DMS153 treated with DMSO at 0.1 percent for 48 hours (cell line): Measurements from ENCODE around the gene TTC22.

Experiments
- DNase-seq: peaks from one replicate; lab custom pipeline; 2025; ENCODE audit not compliant: unreplicated experiment; lab: John Stamatoyannopoulos, UW

TTC22 gene

GRCh38 chr1:54834007-54834541 is 33.0 kb upstream of the TTC22 start:
- no peak for DNase-seq

GRCh38 chr1:54833121-54833520 is 32.0 kb upstream of the TTC22 start:
- DNase-seq = no peak

GRCh38 chr1:54826226-54826816 is 25.2 kb upstream of the TTC22 start:
- no peak for DNase-seq

GRCh38 chr1:54825696-54826095 is 24.6 kb upstream of the TTC22 start:
- no peak for DNase-seq

- no peak for DNase-seq
Observed at GRCh38 chr1:54823670-54824069, 22.5 kb upstream of the TTC22 start.

GRCh38 chr1:54819733-54820132 is 18.6 kb upstream of the TTC22 start:
- no peak for DNase-seq

- DNase-seq = no peak
Observed at GRCh38 chr1:54819195-54819536, 18.0 kb upstream of the TTC22 start.

- no peak for DNase-seq
Observed at GRCh38 chr1:54818461-54819194, 17.5 kb upstream of the TTC22 start.

- no peak for DNase-seq
Observed at GRCh38 chr1:54816951-54817350, 15.8 kb upstream of the TTC22 start.

GRCh38 chr1:54816130-54816529 is 15.0 kb upstream of the TTC22 start:
- no peak for DNase-seq

- DNase-seq = no peak
Observed at GRCh38 chr1:54815086-54815876, 14.2 kb upstream of the TTC22 start.

GRCh38 chr1:54814571-54814970 is 13.4 kb upstream of the TTC22 start:
- no peak for DNase-seq

- DNase-seq = no peak
Observed at GRCh38 chr1:54814126-54814498, 13.0 kb upstream of the TTC22 start.

GRCh38 chr1:54813485-54814125 is 12.5 kb upstream of the TTC22 start:
- DNase-seq = no peak

- DNase-seq = no peak
Observed at GRCh38 chr1:54812801-54813484, 11.8 kb upstream of the TTC22 start.

GRCh38 chr1:54811739-54812655 is 10.9 kb upstream of the TTC22 start:
- no peak for DNase-seq

- DNase-seq = no peak
Observed at GRCh38 chr1:54811066-54811465, 9.9 kb upstream of the TTC22 start.

GRCh38 chr1:54810153-54810942 is 9.2 kb upstream of the TTC22 start:
- peak; percentile 36 for DNase-seq

- DNase-seq = no peak
Observed at GRCh38 chr1:54809496-54810074, 8.5 kb upstream of the TTC22 start.
